GM19240 (cell line): ENCODE results near the gene SCAMP1.

Experiments used
- DNase-seq: peaks from one replicate; pipeline ENCODE4 v3.0.0; 2011; ENCODE audit warnings: low spot score; ENCODE audit not compliant: insufficient read length

Gene SCAMP1

DNA sequence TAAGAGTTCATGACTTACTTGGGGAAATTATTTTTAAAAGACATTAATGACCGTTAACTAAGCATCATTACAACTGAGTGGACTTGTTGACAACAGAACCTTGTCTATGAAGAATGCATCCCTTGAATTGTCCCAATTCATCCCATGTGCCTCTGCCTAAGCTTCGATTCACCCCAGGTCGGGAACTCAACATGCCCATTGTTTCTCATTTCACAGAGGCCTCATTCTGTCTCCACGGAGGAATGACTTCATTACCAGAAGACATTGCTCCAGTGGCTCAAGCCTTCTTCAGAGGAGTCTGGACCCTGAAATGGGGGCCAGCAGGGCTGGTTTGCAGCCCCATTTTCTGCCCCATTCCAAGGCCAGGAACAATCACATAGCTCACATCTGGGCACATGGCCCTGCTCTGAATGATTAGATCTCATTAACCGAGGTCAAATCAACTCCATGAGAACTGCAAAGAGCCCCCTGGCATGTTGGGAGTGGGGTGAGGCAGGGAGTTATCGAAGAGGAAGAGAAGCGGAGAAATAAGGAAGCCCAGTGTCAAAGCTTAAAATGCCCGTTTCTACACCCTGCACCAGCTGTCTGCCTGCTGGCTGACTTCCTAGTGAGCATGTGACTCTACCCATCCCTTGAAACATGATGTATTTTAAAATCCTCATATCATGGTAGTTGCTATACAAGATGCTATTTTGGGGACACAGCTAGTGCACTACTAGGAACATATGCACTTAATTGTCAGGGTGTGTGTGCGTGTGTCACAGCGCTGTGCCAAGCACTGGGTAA, 150.9 kb downstream of the SCAMP1 start:
- DNase-seq, result no peak

DNA sequence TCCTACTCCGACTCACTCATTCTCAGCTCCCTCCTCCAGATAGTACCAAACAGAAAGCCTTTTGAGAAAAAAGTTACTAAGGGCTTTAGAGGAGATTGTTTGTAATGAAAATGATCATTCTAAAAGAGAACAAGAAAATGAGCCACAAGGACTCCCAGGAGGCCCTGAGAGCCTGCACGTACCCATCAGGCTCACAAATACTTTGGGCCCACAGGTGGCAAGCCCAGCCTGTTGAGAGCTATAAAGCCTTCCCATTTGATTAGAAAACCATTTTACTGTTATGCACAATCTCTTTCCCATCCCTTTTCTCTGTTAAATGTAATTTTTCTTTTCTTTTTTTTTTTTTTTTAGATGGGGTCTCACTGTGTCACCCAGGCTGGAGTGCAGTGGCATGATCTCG, 152.0 kb downstream of the SCAMP1 start:
- no peak for DNase-seq

DNA sequence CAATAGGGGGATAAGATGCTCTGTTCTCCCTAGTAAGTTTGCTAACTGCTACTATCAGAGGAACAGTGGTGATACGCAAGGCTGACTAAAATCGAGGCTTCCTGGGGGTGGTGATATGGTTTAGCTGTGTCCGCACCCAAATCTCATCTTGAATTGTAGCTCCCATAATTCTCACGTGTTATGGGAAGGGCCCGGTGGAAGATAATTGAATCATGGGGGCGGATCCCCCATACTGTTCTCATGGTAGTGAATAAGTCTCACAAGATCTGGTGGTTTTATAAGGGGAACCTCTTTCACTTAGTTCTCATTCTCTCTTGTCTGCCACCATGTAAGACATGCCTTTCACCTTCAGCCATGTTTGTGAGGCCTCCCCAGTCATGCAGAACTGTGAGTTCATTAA, 153.0 kb downstream of the SCAMP1 start:
- DNase-seq, result no peak

DNA sequence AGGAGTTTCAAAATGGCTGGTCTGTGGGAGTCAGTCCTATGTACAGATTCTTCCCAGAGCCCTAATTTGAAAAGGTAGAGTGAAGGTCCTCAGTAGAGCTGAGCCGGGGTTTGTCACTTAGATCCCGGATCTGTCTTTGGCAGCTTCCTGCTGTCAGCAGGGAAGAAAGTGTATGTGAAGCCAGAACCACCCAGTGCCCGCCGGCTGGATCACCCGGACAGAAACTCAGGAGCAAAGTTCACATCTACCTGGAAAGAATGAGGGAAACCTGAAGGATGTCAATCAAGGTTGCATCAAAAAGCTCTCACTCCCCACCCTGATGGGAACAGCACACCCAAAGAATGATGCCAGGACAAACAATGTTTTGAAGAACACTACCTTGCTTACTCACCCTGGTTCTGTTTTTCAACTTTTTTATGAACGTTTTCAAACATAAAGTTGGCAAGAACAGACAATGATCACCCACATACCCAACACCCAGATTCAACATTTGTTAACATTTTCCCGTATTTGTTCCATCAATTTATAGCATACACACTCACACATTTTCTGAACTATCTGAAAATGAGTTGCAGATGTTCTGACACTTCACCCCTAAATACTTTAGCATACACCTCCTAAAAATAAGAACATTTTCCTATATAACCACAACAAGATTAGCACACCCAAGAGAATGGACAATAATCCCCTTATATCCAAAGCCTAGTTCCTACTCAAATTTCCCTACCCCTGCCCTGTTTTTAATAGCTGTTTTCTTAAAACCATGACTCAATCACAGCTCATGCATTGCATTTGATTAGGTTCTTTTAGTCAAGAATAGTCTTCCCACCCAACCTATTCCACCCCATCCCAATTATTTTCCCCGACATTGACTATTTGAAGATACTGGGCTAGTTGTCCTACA, 154.3 kb downstream of the SCAMP1 start:
- DNase-seq, result no peak

DNA sequence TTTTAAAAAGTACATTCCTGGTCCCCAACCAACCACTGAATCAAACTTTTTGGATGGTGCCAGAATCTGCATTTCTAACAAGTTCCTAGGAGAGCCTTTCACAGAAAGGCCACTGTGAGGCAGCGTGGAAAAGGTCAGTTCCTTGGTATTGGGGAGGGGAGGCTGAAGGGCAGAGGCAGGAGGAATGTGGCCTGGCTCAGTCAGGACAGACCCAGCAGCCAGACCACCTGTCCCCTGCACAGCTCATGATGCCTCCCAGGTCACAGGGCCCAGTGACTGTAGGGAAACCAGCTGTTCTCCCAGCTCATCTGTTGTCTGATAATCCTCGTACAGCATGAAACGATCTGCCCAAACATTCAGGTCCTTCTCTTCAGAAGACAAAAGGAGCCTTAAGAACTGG, 155.3 kb downstream of the SCAMP1 start:
- DNase-seq, result no peak

DNA sequence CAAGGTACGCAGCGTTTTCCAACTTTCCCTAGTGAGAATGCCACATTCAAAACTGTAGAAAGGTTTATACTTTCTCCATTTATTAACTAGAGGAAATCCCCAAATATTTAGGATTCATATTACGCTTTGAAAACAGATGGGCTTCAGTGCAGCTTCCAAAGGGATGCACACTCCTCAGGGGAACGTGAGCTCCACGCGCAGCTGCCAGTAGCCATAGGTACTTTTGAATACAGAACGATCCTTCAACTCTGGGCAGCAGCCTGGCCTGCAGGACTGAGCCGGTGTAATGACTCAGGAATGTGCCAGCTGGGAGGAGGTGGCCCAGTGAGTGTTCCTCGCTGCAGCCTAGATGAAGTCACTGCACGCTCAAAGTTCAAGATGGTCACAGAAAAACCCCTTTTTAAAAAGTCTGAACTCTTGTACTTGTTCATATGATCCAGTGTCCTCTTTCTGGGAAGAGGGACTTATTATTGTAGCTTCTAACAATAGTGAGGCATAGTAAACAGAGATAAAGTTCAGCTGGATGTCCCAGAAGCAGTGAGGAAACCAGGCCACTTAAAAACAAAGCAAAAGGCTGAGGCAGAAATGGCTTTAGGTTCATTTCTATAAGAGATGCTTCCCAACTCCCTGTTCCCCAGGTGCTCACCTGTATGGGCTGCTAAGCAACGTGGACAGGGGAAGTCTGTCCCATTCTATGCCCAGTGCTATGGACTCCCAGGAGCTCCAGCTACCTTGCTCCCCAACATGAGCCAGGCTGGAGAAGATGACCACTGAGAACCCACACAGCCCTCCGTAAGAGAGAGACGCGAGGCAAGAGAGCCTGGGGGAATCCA, 158.2 kb downstream of the SCAMP1 start:
- no peak for DNase-seq

DNA sequence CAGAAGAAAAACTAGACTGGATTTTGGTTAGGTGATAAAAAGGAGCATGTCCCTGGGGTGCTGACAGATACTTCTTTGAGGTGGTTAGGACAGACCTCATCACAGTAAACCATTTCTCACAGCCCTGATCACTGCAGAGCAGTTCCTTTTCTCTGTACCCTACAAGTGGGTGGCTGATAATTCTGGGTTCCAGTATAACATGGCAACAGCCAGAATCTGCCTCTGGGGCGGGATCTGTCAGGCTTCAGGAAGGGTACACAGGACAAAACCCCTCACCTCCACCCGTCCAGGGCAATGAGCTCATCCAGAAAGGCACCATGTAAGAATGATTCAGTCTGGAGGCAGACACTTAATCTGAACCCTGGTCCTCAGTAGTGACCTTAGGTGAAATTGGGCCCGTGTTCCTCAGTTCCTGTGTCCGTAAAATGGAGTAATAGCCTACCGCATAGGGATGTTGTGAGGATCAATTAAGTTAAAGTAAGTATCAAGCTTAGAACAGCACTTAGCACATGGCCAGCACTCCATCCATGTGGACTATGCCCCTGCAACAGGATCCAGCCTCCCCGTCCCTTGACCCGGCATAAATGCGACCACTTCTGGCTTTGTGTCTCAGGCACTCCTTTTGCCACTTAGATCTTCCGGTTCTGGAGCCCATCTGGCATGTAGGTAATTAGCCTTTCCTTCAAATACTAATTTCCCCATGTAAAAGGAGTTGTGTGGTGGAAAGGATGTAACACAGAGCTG, 159.0 kb downstream of the SCAMP1 start:
- no peak for DNase-seq

DNA sequence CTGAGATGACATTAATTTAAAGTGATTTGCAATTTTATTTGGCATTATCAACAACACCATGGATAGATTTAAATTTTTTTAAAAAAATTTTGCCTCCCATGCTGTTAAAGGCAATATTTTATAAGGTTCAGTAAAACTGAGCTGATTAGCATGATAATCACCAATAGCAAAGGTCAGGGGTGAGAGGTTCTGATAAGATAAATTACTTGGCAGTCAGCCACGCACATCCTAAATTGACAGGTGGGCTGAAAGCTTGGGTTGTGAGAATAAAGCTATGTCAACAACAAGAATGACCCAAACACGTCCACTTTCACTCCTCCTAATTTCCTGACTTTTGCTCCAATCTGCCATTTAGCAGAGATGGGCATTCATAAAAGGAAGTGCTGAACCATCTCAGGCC, 161.0 kb downstream of the SCAMP1 start:
- no peak for DNase-seq

DNA sequence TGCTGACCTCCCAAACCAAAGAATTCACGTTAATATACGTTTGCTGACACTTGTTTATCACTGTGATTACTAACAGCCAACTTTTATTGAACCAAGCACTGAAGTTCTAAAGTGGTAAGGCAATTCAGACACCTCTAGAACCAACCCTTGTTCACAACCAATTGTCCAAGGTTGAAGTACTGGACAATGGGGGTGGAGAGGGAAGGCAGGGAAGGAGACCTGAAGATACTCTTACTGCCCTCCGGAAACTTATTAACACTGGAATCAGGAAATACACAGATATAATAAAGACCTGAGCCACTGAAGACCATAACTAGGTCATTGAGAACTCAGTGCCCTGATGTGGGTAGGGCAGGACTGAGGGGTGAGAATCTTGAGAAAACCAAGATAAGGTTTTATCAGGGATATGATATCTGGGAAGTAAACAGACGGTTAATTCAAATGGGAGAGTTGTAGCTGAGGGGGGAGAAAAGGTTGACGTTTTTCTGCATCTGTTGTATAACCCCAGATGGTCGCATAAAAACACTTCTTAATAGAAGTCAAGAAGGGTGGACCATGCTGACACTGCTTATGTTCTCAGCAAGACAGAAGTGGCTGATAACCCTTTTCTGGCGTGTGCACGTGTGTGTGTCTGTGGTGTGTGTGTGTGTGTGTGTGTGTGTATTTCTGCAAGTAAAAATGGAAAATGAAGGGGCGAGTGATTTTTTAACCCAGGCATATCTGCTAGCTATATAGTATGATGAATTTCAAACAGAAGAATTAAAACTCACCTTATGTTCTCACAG, 162.3 kb downstream of the SCAMP1 start:
- no peak for DNase-seq

DNA sequence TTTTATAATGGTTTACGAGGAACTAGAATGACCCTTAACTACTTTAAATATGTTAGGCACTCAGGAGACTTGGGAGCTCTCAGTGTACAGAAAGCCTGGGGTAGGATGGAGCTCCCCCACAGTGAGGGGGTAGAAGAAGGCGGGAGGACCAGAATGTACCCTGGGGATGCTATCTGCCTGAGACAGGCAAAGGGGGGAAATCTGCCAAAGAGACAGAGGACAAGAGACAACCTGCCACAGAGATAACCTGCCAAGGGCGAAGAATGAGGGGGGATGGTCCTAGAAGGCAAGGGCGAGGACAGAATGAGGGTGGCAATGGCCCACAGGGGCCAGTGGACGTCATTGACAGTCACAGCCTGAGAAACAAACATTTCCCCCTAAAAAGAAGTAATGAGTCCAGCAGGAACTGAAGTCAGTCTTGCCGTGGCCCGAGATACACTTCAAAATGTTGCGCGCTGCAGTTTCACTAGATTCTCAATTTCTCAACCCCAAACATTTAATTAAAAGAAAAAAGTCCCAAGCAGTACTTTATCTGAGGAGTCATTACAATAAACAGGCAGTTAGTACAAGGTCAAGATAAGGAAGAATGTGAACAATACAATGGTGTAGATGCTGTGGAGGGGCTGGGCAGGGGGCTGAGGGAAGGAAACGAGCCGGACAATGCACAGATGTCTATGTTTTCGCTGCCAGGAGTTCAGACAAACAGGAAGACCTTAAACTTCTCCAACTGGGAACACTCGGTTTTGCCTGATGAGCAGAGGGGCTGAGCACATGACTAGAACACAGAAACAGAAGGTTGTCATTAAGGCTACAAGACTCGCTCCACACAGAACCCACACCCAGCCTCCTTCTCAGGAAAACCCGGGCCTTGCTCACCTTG, 163.1 kb downstream of the SCAMP1 start:
- DNase-seq, result no peak

DNA sequence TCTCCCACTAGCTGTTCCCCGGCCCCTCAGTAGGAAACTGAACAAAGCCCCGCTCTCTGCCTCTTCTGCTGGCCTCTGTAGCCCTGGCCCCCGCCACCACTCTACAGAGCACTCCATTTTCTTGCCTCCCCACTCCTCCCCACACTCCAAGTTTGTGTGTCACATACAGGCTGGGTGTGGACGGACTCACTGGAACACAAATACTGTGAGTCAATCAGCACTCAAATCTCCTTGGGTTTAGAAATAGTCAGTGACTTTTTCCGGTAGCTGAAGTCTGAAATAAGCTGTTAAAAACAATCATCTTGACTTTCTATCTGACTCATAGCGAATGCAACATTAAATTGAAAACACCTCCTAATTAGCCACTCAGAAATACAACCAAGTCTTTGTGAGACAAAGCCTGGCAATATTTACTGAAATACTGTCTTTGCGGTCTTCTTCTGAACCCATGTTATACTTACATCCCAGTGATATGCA, 165.7 kb downstream of the SCAMP1 start:
- no peak for DNase-seq

DNA sequence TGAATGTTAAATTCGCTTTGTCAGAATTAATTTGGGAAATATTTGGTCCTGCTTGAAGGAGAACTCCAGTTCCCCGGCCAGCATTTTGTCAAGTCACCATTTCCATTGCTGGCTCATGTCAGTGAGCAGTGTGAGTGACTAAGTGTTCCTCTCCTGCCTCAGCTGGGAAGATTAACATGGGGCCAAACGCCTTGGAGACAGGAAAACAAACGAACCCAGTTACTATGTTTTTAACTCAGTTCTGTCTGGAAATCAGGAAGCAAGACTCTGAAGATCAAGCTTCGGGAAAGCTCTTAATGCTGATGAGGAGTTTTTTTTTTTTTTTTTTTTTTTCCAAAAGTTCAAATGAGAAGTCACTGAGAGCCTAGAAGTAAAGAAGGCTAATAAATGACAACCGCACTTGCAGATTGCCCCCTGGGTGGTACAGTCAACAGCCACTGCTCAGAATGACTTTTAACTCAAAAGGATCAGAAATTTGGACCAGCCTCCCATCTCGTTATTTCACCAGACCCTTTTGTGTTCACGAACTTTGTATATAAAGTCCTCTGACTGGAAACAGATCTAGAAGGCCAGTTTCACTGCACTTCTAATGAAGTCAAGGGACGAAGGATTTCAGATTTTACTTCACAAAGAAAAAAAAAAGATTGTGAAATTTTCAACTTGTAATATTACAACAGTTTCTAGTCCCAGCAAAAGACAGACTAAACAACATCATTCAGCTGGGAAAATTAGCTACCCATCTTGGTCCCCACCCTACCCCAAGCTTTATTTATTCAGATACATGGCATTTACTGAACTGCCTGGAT, 166.8 kb downstream of the SCAMP1 start:
- DNase-seq, result no peak

DNA sequence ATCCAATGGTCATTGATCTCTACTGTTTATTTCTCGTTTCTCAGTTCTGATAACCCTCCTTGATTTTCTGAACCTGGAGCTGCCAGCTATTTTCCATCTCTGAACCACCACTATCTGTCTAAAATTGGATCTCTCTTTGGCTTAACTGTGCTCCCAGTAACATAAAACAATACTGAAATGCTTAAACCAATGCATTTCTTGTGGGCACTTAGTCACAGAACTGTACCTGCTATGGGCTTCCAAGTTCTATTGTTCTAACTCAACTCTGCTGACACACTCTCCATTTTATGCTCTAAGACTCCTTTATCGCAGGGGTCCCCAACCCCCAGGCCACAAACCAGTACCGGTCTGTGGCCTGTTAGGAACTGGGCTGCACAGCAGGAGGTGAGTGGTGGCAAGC, 167.5 kb downstream of the SCAMP1 start:
- DNase-seq, result no peak
